ENCODE measurements around the gene FOSB.
A peak's percentile ranks its signal among the peaks of the same experiment; 100 is the strongest.
"Not testable (repeated sequence)": the region's sequence is repeated elsewhere in the genome, so short reads cannot be mapped to it uniquely, and the experiment has no call there.

Gene FOSB

DNA sequence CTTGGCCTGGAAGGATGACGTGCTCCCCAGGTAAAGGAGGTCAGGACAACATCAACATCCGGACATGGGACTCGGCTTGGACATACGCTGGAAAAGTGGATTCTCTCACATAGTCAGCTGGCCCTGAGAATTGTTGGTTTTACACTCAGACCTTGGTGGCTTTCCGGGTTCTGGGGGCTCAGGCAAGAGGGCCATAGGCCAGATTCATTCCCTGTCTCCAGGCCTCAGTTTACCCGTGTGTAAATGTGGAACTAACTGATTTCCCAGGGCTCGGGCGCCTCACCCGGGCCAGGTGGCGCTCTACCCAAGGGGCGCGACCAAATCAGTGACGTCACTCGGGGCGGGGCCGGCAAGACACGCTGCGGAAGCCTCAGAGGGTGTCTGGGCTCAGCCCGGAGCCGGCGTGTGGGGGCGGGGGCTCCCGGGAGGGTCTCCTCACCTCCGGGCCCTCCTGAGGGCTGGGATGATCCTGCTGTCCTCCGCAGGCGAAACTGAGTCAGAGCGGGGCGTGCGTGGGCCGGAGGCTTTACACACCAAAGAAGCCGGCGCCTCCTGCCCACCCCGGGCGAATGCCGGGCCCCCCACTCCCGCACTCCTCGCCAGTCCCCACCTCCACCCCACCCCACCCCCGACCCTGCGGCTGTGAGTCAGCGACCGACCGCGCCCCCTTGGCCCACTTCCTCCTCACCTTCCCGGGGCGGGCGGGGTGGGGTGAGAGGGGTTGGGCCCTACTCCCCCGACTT is 38.6 kb downstream of the FOSB start:
- peak; percentile 98 for DNase-seq (ENCODE audit: low read depth)

DNA sequence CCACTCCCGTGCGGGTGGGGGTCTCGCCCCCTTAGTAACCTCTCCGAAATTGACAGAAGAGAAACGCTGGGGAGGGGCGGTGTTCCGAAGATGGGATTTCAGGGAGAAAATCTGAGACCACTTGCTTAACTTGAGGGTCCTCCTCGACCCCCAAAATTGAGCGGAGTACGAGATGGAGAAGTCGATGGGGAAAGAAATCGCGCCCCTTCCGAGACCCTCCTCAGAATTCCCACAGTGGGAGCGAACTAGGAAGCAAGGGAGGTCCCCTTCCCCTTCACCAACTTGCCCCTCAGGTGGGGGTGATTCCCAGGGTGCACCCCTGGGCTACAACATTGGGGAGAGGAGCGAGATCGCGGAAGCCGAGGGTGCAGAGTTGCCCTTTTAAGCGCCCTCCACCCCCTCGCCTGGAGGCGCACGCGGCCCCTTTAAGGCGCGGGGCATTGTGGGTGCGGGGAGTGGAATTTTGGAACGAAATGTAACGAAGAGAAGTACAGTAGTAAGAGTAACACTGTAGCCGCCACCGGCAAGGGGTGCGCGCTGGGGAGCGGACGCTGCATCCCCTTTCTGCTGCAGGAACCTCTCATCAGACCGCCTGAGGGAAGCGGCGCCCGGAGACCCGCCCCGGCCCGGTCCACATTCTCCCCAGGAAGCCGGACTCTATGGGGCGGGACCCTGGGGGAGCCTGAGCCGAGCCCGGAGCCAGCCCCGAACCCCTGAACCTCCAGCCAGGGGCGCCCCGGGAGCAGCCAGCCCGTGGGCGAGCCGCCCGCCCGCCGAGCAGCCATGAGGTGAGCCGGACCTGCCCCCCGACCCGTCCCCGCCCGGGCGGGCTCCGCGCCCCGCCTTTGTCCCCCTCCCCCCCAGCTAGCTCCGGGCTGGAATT is 39.4 kb downstream of the FOSB start, which contains the start of gene VASP:
VASP (plus strand) TSS at position 491 of the 883 bp plus-strand sequence; CDS start at position 784, 293 bp downstream.
- DNase-seq (ENCODE audit: low read depth): peak; percentile 88

DNA sequence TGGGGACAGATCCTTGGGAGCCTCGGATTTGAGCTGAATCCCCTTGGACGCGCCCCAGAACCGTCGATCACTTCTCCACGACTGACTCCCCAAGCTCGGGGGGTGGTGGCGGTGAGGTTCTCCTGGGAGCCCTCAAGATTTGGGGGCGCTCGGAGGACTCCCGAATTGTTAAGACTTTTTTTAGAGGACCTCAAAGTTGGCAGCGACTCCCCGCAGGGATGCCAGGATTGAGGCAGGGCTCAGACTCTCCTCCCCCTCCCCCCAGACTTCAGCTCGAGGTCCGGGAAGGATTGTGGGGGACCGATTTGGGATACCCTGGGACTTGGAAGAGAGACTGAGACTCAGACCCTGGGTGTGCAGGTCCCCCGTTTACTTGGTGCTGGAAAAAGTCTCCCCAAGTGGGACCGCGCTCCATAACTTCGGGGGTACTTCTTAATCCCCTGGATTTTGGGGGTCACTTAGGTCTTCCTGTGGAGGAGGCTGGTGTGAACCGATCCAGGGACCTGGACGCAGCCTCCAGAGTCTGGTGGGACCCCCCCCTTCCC is 40.1 kb downstream of the FOSB start:
- no peak for DNase-seq (ENCODE audit: low read depth)

DNA sequence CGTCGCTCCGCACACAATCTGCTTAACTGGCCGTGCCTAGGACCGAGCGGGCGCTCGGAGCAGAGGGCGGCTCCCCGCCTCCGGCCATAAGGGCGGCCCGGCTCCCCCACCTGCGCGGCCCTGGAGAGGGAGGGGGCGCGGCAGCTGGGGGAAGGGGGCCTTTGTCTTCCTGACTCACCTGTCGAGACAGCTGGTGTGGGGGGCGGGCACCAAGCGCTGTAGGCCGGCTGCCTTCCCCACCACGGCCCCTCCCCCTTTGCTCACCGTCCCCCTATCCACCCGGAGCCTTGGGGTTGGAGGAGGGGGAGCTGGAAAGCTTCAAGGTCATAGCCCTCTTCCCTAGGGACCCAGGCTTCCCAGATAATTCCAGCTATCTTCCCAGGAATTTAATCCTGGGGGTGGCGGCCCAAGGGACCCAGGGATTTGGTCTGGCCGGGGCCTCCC is 40.6 kb downstream of the FOSB start:
- no peak for DNase-seq (ENCODE audit: low read depth)

DNA sequence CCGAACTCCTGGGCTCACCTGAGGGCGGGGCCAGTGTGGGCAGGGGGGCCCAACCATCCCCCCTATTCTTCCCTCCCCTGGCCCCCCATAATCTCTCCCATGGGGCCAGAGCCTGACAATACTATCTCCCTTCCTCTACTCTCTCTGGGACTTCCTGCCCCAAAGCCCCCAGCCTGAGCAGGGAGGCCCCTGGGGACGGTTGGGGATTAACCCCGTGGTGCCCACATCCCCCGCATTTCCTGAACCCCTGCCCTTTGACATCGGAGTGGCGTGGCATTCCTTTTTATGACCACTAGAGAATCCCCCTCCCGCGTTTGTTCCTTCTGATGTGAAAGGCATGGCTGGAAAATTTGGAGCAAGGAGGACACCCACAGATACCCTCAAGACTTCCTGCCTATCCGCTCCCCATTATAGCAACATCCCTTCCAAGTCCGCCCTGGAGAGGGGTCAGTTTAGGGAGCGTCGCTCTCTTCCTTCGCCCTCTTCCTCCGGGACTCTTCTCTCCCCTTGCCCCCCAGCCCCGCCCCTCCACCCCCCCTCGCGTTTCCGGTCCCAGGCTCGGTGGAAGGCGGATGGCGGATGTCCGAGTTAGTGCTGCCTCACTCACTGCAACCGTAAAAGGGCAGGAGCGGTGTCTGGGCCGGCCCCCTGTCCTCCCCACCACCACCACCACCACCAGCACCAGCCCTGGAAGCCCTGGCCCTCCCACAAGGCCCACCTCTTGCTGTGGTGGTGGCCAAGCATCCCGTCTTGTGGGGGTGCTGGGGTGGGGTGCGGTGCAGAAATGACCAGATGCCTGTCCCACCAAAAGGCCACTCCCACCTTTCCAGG is 41.3 kb downstream of the FOSB start:
- DNase-seq (ENCODE audit: low read depth): no peak

DNA sequence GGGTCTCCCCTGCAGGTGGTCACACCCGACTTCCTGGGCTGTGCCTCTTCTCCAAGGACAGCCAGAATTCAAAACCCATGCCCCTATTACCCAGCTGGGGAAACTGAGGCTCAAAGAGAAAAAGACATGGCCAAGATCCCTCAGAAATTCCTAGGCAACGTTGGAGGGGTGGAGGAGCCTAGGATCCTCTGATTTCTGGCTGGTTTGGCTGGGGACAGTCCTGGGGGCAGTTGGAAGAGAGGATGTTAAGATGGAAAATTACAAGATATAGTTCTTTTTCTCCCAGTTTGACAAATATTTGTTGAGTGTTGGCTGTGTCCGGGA is 41.9 kb downstream of the FOSB start:
- DNase-seq (ENCODE audit: low read depth): no peak

DNA sequence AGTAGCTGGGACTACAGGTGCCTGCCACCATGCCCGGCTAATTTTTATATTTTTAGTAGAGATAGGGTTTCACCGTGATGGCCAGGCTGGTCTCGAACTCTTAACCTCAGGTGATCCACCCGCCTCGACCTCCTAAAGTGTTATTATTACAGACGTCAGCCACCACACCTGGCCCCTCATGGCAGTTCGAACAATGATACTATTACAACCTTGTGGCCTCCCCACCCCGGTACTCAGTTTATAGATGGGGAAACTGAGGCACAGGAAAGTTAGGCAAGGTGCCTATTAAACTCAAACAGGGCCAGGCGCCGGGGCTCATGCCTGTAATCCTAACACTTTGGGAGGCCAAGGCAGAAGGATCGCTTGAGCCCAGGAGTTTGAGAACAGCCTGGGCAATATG is 42.6 kb downstream of the FOSB start:
- DNase-seq (ENCODE audit: low read depth): not testable (repeated sequence)

DNA sequence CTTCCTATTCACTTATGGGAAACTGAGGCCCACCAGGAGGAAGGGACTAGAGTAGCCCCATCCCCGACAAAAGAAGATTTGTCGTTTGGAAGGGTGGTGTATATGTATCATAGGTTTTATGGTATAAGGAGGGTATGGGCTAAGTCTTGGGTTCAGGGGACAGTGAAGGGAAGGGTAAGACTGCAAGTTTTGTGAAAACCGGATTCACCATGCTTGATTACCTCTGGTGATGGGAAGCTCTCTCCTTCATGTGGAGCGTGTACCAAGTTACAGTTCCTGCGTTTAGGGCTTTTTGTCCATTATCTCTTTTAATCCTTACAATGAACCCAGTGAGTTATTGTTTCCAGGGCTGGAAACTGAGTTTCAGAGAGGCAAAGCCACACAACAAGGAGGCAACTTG is 43.3 kb downstream of the FOSB start:
- no peak for DNase-seq (ENCODE audit: low read depth)

DNA sequence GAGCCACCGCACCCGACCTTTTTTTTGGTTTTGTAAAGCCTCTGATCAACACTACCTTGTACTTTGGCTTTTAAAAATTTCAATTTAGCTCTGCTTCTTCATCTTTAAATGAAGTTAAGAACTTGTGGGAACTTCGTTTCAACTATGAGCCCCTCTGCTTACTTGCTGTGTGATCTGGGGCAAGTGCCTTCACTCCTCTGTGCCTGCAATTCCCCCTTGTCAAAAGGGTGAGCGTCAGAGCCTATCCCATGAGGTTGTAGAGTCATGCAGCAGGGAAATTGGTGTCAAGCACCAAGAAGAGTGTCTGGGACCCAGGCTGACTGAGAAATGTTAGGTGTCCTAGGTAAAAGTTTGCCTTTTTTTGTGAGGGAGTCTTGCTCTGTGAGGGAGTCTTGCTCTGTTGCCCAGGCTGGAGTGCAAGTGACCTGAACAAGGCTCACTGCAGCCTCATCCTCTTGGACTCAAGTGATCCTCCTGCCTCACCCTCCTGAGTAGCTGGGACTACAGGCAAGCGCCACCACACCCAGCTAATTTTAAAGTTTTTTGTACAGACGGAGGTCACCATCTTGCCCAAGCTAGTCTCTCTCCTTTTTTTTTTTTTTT is 45.2 kb downstream of the FOSB start:
- DNase-seq (ENCODE audit: low read depth): no peak

DNA sequence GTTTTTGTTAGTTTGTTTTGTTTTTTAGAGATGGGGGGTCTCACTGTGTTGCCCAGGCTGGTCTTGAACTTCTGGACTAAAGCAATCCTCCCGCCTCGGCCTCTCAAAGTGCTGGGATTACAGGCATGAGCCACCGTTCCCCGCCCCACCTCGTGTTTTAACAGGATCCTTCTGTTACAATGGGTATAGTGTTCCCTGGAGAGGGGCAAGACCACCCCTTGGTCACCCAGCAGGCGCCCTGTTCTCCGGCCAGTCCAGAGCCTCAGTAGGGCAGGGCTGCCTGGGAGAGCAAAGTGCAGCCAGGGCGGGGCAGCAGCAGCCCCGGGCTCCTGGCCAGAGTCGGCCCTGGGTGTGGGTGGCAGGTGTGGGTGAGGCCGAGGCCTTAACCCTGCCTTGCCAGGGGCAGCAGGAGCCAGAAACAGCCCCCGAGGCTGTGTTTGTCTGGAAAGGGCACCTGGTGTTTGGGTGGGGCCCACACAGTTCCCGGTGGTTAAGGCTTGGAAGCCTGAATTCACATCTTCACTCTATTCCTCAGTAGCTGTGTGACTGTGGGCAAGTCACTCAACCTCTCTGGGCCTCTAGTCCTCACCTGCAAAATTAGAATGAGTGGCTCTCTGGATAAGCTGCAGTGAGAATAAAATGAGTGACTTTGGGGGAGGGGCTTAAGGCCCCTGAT is 46.7 kb downstream of the FOSB start:
- DNase-seq (ENCODE audit: low read depth): no peak

DNA sequence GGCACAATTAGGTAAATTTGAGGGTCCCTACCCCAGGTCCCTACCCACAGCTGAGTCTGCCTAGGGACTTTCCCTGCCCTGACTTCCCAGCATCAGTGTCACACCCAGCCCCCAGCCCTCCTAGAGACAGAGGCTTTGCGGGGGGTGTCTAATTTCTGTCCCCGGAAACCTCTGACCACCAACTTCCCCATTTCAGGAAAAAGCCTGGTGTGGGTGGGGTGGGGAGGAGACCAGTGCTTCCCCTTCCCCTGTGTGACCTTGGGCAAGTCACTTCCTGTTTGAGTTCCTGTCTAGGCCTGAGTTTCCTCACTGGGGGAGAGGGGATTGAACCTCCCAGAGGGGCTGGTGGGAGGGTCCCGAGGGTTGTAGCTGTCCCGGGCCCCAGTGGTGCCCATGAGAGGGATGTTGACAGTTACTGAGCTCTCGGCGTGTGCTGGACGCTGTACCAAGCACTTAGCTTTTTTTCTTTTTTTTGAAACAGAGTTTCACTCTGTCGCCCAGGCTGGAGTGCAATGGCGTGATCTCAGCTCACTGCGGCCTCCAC is 47.4 kb downstream of the FOSB start:
- DNase-seq (ENCODE audit: low read depth): no peak

DNA sequence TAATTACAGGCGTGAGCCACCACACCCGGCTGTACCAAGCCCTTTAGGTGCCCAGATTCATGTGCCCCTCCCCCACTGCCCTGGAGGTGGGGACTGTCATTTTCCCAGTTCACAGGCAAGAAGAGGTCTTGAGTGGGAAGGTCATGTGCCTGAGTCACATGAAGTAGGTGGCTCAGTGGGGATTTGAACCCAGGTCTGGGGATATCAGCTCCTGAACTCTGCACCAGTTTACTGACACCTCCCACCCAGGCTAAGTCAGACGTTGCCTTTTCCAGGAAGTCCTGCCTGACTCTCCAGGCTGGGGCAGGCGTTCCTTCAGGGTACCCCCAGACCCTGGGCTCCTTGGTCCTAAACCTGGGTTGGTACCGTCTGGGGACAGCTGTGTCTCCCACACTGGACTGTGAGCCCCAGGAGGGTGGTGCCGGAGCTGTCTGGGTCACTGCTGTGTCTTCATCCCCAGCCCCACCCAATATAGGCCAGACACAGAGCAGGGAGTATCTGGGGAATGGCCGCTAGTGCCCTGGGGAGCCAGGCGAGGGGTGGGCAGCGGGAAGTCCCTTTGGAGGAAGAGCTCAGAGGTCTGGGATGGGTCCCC is 48.1 kb downstream of the FOSB start:
- DNase-seq (ENCODE audit: low read depth): no peak

DNA sequence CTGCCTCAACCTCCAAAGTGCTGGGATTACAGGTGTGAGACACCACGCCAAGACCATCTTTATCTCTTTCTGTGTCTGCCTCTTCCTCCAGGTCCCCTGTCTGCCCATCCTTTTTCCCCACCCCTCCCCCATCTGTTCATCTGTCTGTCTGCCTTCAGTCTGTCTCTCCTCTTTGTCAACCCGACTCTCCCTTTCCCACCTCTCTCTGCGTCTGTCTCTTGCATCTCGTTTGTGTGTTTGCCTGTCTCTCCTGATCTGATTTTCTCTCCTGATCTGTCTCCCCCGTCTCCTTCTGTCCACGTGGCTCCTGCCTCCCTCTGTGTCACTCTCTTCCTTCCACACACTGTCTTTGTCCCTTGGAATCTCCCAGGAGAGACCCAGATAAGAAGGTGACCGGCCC is 49.4 kb downstream of the FOSB start:
- no peak for DNase-seq (ENCODE audit: low read depth)

DNA sequence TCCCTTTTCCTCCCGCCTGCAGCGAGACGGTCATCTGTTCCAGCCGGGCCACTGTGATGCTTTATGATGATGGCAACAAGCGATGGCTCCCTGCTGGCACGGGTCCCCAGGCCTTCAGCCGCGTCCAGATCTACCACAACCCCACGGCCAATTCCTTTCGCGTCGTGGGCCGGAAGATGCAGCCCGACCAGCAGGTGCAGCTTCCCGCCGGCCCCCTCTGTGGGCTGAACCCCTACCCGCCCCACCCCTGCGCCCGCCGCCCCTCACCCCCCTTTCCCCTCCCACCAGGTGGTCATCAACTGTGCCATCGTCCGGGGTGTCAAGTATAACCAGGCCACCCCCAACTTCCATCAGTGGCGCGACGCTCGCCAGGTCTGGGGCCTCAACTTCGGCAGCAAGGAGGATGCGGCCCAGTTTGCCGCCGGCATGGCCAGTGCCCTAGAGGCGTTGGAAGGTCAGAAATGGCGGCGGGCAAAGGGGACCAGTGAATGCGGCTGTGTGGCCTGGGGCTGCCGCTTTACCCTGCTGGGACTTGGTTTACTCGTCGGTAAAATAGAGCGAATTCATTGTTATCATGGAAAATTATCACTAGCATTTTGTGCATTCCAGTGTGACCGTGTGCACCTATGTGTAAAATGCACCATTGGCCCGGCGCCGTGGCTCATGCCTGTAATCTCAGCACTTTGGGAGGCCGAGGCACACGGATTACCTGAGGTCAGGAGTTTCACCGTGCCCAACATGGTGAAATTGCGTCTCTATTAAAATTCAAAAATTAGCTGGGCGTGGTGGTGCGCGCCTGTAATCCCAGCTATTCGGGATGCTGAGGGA is 50.1 kb downstream of the FOSB start:
- no peak for DNase-seq (ENCODE audit: low read depth)

DNA sequence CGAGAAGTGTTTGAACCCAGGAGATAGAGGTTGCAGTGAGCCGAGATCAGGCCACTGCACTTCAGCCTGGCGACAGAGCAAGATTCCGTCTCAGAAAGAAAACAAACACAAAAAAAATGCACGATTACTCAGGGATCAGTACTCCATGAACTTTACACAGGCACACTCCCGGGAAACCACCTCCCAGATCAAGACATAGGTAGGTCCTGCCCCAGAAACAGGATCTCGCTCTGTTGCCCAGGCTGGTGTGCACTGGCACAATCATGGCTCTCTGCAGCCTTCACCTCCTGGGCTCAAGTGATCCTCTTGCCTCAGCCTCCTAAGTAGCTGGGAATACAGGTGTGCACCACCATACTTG is 50.7 kb downstream of the FOSB start:
- DNase-seq (ENCODE audit: low read depth): no peak

DNA sequence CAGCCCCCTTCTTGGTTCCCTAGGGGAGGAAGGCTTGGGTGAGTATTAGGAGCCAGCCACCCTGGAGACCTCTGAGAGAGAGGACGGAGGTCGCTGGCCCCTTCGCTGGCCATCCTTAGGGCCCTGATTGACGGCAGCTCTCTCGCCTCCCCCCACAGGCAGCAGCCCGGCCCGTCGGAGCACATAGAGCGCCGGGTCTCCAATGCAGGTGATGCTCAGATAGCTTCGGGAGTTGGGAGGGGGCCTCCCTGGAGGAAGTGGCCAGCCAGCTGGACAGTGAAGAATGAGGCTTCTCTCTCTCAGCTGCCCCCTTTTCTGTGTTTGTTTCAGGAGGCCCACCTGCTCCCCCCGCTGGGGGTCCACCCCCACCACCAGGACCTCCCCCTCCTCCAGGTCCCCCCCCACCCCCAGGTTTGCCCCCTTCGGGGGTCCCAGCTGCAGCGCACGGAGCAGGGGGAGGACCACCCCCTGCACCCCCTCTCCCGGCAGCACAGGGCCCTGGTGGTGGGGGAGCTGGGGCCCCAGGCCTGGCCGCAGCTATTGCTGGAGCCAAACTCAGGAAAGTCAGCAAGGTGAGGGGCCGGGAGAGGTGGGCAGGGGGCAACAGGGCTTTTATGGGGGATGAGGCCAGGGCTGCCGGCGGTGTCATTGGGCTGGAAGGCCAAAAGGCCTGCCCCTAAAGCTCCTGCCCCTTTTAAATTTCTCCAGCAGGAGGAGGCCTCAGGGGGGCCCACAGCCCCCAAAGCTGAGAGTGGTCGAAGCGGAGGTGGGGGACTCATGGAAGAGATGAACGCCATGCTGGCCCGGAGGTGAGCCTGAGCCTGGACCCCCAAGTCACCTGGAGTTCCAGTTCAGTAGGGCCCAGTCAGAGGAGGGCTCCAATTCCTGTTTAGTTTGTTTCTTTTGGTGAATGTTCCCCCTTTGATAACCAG is 54.5 kb downstream of the FOSB start:
- DNase-seq (ENCODE audit: low read depth): no peak

DNA sequence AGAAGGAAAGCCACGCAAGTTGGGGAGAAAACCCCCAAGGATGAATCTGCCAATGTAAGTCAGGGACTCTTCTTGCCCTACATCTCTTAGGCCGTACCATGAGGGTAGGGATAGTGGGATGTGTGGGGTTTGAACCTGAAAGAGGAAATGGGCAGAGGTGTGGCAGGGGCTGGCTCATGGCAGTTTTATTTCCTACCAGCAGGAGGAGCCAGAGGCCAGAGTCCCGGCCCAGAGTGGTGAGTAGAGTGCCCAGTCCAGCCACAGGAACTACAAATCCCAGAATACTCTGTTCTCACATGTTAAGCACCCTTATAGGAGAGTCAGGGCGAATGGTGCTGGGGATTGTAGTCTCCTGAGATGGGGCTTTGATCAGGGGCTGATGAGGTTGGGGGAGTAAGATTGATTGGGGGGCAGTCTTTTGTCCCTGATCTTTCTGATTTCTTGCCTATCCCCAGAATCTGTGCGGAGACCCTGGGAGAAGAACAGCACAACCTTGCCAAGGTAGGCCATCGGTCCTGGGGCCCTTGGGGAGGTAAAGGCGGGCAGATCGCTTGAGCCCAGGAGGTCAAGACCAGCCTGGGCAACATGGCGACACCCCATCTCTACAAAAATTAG is 56.0 kb downstream of the FOSB start:
- peak; percentile 49 for DNase-seq (ENCODE audit: low read depth)

DNA sequence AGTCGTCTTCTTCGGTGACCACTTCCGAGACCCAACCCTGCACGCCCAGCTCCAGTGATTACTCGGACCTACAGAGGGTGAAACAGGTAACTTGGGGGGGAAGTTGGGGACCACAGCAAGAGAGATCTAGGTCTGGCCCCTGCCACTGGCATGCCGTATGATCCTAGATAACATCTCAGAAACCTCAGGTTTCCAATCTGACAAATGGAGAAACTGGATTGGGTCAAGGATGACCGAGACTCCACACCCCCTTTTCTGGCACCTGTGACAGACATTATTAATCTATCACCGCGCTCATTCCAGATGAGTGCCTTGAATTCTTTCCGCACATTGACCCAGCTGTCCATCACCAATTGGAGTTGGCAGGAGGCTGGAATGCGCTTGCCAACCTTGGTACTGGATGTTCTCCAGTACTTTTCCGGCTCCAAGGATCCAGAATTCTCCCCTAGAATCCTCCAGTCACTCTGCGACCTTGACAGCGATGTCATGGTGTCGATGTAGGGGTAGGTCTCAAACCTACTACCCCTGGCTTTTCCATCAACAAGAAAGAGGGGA is 56.9 kb downstream of the FOSB start:
- DNase-seq (ENCODE audit: low read depth): no peak
